NCI-H2107 treated with DMSO at 0.1 percent for 48 hours (cell line): Measurements from ENCODE around the gene PSENEN.

Source experiments
- DNase-seq: peaks from one replicate; lab custom pipeline; 2025; ENCODE audit not compliant: unreplicated experiment; lab: John Stamatoyannopoulos, UW

The PSENEN gene

DNA sequence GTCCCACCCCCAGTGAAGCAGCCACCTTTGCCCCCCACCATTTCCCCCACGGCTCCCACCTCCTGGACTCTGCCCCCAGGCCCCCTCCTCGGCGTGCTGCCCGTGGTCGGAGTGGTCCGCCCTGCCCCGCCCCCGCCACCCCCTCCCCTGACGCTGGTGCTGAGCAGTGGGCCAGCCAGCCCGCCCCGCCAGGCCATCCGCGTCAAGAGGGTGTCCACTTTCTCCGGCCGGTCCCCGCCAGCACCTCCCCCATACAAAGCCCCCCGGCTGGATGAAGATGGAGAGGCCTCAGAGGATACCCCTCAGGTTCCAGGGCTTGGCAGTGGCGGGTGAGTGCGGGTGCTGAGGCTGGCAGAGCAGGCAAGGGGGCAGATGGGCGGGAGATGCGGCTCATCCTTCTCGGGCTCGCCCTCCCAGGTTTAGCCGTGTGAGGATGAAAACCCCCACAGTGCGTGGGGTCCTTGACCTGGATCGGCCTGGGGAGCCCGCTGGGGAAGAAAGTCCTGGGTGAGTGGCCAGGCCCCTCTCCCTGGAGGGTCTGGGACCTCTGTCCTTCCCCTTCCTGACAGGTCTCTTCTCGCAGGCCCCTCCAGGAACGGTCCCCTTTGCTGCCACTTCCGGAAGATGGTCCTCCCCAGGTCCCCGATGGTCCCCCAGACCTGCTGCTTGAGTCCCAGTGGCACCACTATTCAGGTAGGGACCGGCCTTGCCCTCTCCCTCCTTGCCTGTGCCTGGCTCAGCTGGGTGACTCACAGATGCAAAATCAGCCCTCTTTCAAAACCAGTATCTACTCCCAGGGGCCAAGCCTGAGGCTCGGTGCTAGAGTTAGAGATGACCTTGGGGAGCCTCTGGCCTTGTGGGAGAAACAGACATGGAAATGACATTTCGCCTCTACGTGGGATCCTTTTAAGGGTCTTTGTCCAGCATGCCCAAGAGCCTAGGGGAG is 12.0 kb upstream of the PSENEN start:
- DNase-seq, result no peak

DNA sequence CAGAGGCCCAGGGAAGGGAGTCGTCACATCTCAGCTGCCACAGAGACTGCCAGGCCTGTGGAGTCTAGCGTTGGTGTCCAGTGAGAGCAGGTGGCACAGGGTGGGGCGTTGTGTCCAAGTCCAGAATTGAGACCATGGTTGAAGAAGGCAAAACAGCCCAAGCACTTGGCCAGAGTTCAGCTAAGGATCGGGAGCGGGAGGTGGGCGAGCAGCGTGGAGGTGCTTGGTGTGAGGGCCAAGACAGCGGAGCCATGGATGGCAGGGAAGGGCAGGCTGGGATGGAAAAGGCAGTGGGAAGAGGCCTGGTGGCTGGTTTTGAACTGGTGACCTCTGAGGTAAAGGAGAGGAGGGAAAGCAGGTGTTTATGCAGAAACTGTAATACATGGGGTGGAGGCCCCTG is 11.2 kb upstream of the PSENEN start:
- no peak for DNase-seq

GRCh38 chr19:35734889-35735288 is 10.6 kb upstream of the PSENEN start:
- DNase-seq, result no peak

- no peak for DNase-seq
Measured at GRCh38 chr19:35736913-35737886, 8.3 kb upstream of the PSENEN start.

DNA sequence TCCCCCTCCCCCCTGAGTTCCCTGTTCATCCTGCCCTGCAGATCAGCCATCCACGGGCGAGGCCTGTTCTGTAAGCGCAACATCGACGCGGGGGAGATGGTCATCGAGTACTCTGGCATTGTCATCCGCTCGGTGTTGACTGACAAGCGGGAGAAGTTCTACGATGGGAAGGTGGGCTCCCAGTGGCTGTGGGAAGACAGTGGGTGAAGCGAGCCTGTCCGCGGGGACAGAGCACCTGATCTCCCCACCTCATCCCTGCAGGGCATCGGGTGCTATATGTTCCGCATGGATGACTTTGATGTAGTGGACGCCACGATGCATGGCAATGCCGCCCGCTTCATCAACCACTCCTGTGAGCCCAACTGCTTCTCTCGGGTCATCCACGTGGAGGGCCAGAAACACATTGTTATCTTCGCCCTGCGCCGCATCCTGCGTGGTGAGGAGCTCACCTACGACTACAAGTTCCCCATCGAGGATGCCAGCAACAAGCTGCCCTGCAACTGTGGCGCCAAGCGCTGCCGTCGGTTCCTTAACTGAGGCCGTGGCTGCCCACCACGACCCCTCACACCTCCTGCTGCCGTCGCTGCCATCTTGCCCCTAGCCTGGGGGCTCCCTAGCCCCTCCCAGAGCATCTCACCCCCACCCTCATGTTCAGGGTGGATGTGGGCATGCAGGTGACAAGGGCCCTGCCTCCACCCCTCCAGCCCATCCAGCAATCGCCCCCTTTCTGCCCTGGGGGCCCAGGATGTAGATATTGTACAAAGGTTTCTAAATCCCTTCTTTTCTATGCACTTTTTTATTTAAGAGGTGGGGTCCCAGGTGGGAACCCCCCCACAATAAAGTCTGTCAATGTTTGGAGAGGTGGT is 7.2 kb upstream of the PSENEN start:
- no peak for DNase-seq

- no peak for DNase-seq
Measured at GRCh38 chr19:35738887-35739229, 6.6 kb upstream of the PSENEN start.

DNA sequence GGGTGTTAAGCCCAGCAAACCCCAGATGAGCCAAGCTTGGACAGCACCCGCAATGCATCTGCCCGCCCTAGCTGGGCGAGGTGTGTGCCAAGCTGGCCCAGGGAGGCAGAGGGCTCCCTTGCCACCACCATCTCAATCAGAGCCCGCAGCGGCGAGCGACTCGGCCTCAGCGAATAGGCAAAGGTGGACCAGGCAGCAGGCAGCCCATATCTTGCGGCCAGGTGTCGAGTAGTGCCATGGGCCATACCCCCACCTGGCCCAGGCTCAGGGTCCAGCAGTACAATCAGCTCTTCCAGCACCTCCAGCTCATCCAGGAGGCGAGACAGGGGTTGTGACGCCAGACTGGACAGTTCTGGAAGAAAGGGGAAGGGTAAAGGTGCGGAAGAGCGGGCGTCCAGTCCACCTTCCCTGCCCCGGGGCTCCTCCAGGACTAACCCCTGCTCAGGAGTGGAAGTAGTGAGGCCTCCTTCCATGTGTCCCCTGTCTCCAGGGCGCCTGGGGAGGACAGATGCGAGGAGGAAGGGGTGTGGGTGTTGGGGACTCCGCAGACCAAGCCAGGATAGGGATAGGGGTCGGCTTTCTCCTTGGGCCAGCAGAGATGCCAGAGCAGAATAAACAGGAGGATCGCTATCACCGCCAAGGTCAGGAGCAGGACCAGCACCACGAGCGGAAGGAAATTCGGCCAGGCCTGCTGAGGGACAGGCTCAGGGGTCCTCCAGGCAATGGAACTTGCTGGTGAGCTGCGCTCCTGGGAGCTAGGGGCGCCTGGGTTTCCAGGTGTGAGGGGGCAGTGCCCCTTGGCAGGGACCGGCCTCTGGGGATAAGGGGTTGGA is 6.0 kb upstream of the PSENEN start:
- DNase-seq, result no peak

GRCh38 chr19:35740108-35740422 is 5.4 kb upstream of the PSENEN start:
- no peak for DNase-seq

- DNase-seq, result peak; percentile 95
Measured at GRCh38 chr19:35740423-35741202, 4.8 kb upstream of the PSENEN start.

- no peak for DNase-seq
Measured at GRCh38 chr19:35741203-35741515, 4.3 kb upstream of the PSENEN start.

DNA sequence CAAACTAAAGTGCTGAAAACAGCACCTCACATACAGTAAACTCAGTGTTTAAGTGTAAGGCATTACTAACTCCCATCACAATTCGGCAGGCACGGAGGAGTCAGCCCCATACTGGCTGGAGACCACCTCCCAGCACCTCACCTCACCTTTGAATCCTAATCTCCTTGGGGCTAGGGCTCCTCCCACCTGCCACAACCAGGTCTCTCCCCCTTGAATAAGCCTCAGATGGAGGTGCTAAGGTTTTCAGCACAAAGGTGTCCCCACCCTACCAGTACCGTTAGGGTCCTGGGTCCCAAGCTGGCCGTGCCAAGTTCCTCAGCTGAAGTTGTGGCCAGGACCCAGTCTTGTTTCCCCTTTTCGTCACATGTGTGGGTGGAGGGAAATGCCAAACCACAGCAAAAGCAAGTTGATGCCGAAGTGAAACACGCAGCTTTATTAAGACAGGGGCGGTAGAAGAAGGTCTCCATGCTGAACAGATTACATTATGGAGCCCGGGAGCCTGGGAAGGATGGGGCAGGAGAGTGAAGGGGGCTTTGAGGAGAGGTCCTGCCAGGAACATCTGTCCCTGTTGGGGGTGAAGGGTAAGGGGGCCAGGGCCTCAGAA is 3.2 kb upstream of the PSENEN start, which contains the start of gene IGFLR1:
TSS of gene IGFLR1 (minus strand) at position 332 of the 604 bp plus-strand sequence. CDS start 1,272 bp downstream, outside the sequence.
- DNase-seq, result no peak

GRCh38 chr19:35743640-35744429 is 1.6 kb upstream of the PSENEN start:
- DNase-seq, result no peak

- DNase-seq, result peak; percentile 93
Measured at GRCh38 chr19:35744430-35745327, 772 bp upstream of the PSENEN start.

DNA sequence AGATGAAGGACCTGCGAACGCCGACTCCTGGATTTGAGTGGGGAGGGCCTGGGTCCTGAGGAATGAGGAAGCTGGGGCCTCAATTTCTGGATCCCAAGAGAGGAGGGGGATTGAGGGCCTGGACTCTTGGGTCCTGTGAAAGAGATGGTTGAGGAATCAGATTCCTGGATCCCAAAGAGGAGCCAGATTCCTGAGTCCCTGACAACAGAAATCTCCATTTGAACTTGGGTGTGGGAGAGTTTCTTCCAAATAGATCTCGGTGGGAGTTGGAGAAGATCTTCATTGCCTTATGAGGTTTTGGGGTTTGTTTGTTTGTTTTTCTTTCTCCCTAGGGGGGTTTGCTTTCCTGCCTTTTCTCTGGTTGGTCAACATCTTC is 624 bp downstream of the PSENEN start:
- no peak for DNase-seq

DNA sequence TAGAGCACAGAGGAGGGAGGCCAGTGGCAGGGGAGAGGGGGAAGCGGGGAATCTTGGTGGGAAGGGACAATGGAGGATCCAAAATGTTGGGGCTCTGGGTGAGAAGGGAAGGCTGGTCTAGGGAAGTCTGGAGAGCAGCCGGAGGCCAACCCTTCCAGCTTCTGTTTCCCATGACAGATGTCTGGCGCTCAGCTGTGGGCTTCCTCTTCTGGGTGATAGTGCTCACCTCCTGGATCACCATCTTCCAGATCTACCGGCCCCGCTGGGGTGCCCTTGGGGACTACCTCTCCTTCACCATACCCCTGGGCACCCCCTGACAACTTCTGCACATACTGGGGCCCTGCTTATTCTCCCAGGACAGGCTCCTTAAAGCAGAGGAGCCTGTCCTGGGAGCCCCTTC is 1.1 kb downstream of the PSENEN start:
- no peak for DNase-seq

- DNase-seq, result peak; percentile 98
Measured at GRCh38 chr19:35748106-35749020, 2.9 kb downstream of the PSENEN start, which contains the start of gene LIN37. TSS of gene LIN37 (plus strand) at chr19:35748576. CDS start at chr19:35748725, 149 bp downstream.
